ENCODE data around the gene VDR. TPM values are rescaled to one million over a fixed set of nuclear protein-coding genes. Genes with fewer than 3 reads are reported as not detected.

Gene VDR
- total RNA-seq, 4 donors from 2014 or later = 0.26 to 2.0 (median 0.49) TPM

DNA sequence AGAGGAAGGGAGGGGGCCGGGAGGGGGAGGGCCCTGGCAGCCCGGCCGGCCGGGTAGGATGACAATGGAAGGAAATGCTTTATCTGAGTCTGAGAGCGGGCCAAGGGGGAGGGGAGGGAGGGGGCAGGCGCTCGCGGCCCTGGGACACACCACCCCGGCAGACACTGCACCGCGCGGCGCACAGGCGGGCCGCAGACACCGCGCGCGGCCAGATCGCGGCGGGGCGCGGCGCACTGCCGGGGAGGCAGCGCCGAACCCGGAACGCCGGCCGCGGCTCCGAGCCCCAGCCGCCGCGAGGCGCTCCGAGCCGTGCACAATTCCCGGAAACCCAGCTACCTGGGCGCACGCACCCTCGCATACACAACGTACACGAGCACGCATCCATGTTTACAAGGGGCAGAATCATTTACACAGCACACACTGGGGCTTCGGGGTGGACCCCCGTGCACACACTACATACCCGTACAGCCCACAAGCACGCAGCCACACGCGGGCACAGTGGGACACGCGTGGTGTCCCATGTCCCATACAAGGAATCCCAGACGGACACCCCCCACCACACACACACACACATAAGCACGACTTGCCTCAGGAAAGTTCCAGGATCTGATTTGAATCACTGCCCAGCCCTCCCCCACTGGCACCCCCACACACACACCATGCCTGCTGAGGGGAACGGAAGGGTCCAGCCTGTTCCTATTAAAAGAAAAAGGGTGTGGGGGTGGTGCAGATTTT lies 84.7 kb downstream of the VDR start, which contains the start of gene HDAC7:
HDAC7 (minus strand) TSS at position 8 of the 735 bp plus-strand sequence. CDS start 118 bp downstream, outside the sequence.
- TF ChIP-seq CTCF (IDR thresholded peaks at IDR 0.05) = peak in 1 of 4 experiments; percentile 7
- peak in 1 of 2 donors; percentile 86 for TF ChIP-seq POLR2A (IDR thresholded peaks at IDR 0.05)
- Histone ChIP-seq H3K27ac (peak within 1 kb of the TSS; percentile 98 to 99), H3K9me3 (no peaks in the 10 kb centered on the region), H3K4me1 (peaks cover 15 to 34% of the 10 kb centered on the region in 2 donors), H3K36me3 (no peaks in the 10 kb centered on the region), H3K27me3 (no peaks in the 10 kb centered on the region), H3K4me3 (peak within 1 kb of the TSS; percentile 79 to 84)
- peak; percentile 88 to 92 for DNase-seq
- intact Hi-C loops (cut with DNase I; ENCODE audit: low total_unique reads) = no loop called here

DNA sequence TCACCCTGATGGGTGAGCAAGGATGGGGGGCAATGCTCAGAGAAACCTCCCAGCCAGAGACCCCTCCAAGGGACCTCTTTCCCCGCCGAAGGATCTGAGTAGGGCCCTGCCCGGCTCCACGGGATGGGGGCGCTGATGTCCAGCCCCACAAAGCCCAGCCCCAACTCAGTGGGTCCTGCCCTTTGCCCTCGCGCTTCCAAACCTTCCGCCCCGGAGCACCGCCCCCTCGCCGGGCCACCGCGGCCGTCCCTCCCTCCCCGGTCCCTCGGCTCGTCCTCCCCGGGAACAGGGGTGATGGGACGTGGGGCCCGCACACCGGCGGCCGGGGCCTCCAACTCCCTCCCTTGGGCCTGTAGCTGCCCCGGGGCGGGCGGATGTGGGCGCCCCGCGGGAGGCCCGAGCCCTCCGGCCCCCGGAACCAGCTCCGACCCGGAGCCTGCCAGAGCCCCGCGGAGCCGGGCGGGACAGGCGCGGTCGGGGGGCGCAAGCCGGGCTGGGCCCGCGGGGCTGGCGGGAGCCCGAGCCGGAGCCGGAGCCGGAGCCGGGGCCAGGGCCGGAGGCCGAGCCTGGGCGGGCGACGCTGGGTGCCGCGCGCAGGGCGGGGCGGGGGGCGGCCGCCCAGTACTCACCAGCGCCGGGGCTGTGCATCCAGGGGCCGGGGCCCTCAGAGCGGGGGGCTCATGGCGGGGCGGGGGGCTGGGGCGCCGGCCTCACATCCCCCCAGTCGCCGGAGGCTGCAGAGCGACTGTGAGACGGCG lies 85.5 kb downstream of the VDR start:
- intact Hi-C loops (cut with DNase I; ENCODE audit: low total_unique reads) = no loop called here
- Histone ChIP-seq H3K36me3 (no peaks in the 10 kb centered on the region), H3K27me3 (no peaks in the 10 kb centered on the region), H3K27ac (peak overlapping the region; percentile 98 to 99), H3K9me3 (no peaks in the 10 kb centered on the region), H3K4me3 (peak overlapping the region; percentile 79 to 84), H3K4me1 (peaks cover 12 to 33% of the 10 kb centered on the region in 2 donors)
- peak; percentile 65 to 72 for DNase-seq
- TF ChIP-seq CTCF (IDR thresholded peaks at IDR 0.05) = peak; percentile 26 to 47 (median 34)
- no peak for TF ChIP-seq POLR2A (IDR thresholded peaks at IDR 0.05)

- H3K4me1 ChIP-seq = peaks cover 14 to 36% of the 10 kb centered on the region in 2 donors
- TF ChIP-seq CTCF (IDR thresholded peaks at IDR 0.05) = no peak
- no peak for TF ChIP-seq POLR2A (IDR thresholded peaks at IDR 0.05)
- no peaks in the 10 kb centered on the region for H3K27me3 ChIP-seq
- H3K27ac ChIP-seq = peak overlapping the region; percentile 98 to 99
- H3K36me3 ChIP-seq = no peaks in the 10 kb centered on the region
- no peaks in the 10 kb centered on the region for H3K9me3 ChIP-seq
- intact Hi-C loops (cut with DNase I; ENCODE audit: low total_unique reads) = no loop called here
- peak in 1 of 2 donors; percentile 58 for DNase-seq
- peak overlapping the region; percentile 79 to 84 for H3K4me3 ChIP-seq
Measured at GRCh38 chr12:47818467-47819137, 86.2 kb downstream of the VDR start.

DNA sequence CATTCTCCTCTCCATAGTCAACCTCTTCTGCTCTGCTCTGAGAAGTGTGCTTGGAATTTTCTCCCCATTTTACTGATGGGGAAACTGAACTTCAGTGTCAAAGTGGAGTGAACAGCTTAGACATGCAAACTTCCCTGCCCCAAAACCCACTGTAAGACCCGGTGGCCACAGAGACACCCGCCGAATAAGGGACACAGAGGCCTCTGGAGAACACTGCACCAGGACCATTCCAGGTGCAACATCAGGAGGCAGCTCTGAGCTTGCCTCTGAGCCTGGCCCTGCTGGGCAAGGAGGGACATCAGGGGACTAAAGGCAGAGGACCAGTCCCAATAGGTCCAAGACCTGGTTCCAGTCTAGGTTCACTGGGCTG lies 86.8 kb downstream of the VDR start:
- Histone ChIP-seq H3K27me3 (no peaks in the 10 kb centered on the region), H3K27ac (peak overlapping the region; percentile 98 to 99), H3K9me3 (no peaks in the 10 kb centered on the region), H3K4me3 (peak overlapping the region; percentile 79 to 84), H3K36me3 (no peaks in the 10 kb centered on the region), H3K4me1 (peaks cover 19 to 41% of the 10 kb centered on the region in 2 donors)
- intact Hi-C loops (cut with DNase I; ENCODE audit: low total_unique reads) = no loop called here
- DNase-seq = no peak
- TF ChIP-seq CTCF (IDR thresholded peaks at IDR 0.05) = no peak
- TF ChIP-seq POLR2A (IDR thresholded peaks at IDR 0.05) = no peak

Data from uterus (tissue), 4 donors.